Karpas-422 (cell line): Measurements from ENCODE around the gene ALDH8A1. TPM values are rescaled to one million over a fixed set of nuclear protein-coding genes. Genes with fewer than 3 reads are reported as not detected.

ENCODE experiments used
- DNase-seq: peaks from one replicate; pipeline ENCODE4 v3.0.0-alpha.2; 2015
- H2AFZ ChIP-seq: fragments of 200-600 bp; sonication (generic); 2 replicates; pipeline ENCODE4 v1.6.1; 2014; ENCODE audit warnings: antibody characterized with exemption, low read length, mixed read lengths
- H3K27ac ChIP-seq: fragments of 200-600 bp; sonication (generic); 2 replicates; pipeline ENCODE4 v1.5.1; 2014; ENCODE audit warnings: mild to moderate bottlenecking, low read length, moderate library complexity
- H3K27me3 ChIP-seq: fragments of 200-600 bp; sonication (generic); 2 replicates; pipeline ENCODE4 v1.6.1; 2014; ENCODE audit warnings: low read length, mixed read lengths
- H3K36me3 ChIP-seq: fragments of 200-600 bp; sonication (generic); 2 replicates; pipeline ENCODE4 v1.6.1; 2014; ENCODE audit warnings: low read length, mixed read lengths; ENCODE audit not compliant: insufficient read depth
- H3K4me1 ChIP-seq: fragments of 200-600 bp; sonication (generic); 2 replicates; pipeline ENCODE4 v1.6.1; 2014; ENCODE audit warnings: mild to moderate bottlenecking, low read length, mixed read lengths
- H3K4me2 ChIP-seq: fragments of 200-600 bp; sonication (generic); 2 replicates; pipeline ENCODE4 v1.6.1; 2014; ENCODE audit warnings: low read length, low read depth, mild to moderate bottlenecking; ENCODE audit not compliant: poor library complexity, severe bottlenecking
- H3K4me3 ChIP-seq: fragments of 200-600 bp; sonication (generic); 2 replicates; pipeline ENCODE4 v1.5.1; 2014; ENCODE audit warnings: mild to moderate bottlenecking, antibody characterized with exemption, low read length, mixed read lengths
- H3K79me2 ChIP-seq: fragments of 200-600 bp; sonication (generic); 2 replicates; pipeline ENCODE4 v1.6.1; 2014; ENCODE audit warnings: mild to moderate bottlenecking, low read length, mixed read lengths
- H3K9ac ChIP-seq: fragments of 200-600 bp; sonication (generic); 2 replicates; pipeline ENCODE4 v1.6.0; 2014; ENCODE audit warnings: low read length
- H3K9me2 ChIP-seq: fragments of 200-600 bp; sonication (generic), shearing (Covaris generic); replicated peaks from 2 replicates; pipeline ENCODE4 v1.6.0; 2014; ENCODE audit warnings: mild to moderate bottlenecking, low read length, moderate library complexity; ENCODE audit not compliant: insufficient read depth
- H3K9me3 ChIP-seq: fragments of 300-700, 200-600 bp; sonication (generic); 2 replicates; pipeline ENCODE4 v1.6.1; 2014; ENCODE audit warnings: low read length, mixed read lengths
- H4K20me1 ChIP-seq: fragments of 200-600 bp; sonication (generic); 2 replicates; pipeline ENCODE4 v1.6.1; 2014; ENCODE audit warnings: mild to moderate bottlenecking, antibody characterized with exemption, low read length, low read depth; ENCODE audit not compliant: insufficient read depth
- total RNA-seq: library from RNA; depleted of rRNA; stranded (reverse); fragments of >200 nt; shearing (Covaris generic); gene quantifications from 2 replicates; pipeline ENCODE4 v1.2.3, GENCODE V29; 2014; ENCODE audit warnings: low replicate concordance

ALDH8A1 gene
- total RNA-seq, 1 experiment from 2014 or later, result not detected

DNA sequence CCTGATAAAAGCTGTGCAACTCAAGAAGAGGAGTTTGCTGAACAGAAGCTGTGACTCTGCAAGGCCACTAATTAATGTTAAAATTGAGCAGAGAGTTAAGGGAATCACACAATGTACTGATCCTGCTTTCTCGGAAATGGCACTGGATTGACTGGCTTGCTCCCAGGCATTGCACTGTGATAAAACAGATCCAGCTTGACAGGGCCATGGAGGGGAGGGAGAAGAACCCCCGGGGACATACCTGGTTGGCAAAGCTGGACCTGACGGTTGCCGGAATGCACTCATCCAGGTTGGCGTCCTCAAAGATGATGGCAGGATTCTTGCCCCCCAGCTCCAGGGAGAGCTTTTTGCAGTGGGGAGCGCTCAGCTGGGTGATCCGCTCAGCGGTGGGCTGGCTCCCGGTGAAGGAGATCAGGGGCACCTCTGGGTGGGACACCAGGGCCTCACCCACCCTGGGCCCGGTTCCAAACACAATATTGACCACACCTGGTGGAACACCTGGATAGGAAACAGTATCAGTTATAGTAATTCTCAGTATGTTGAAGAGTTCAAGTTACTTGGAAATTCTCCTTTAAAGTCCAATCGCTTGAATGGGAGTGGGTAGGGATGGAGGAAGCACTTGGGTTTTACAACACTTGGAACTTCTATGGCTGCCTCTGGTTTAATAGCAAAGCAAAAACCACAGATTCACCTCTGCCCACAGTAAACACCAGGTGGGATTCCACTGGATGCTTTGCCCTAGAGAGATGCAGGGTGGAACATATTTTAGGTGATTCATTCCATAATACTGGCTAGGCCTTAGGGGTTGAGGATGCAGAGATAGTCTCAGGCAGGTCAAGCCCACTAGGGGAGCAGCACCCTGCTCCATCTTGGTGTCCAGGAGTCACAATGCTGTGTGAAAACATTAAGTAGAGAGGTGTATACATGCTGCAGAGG, 17.1 kb downstream of the ALDH8A1 start:
- Histone ChIP-seq H3K79me2 (no peaks in the 10 kb centered on the region), H3K9me3 (no peaks in the 10 kb centered on the region), H3K9me2 (no peaks in the 10 kb centered on the region), H3K36me3 (no peaks in the 10 kb centered on the region), H3K4me1 (no peaks in the 10 kb centered on the region), H3K9ac (no peak overlapping the region), H2AFZ (no peak overlapping the region), H3K27ac (no peak overlapping the region), H3K4me2 (no peak overlapping the region), H3K4me3 (no peak overlapping the region), H3K27me3 (no peaks in the 10 kb centered on the region), H4K20me1 (no peaks in the 10 kb centered on the region)
- DNase-seq, result no peak

DNA sequence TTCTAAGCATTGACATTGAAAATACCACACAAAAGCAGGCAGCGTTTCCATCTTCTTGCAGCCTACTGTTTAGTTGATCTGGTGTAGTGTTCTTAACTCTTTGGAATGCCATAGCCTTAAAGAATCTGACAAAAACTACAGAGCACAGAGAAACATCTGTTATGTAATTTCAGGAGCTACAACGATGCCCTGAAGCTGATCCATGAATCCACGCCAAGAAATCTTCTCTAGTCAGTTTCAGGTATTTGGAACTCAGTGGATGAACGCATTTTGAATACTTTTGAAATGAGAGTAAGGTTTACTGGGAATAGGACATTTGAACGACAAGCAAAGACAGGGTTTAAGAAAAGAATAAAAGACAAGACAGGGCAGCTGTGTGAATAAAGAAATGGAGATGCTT, 17.8 kb downstream of the ALDH8A1 start:
- no peaks in the 10 kb centered on the region for H3K79me2 ChIP-seq
- H3K27me3 ChIP-seq, result no peaks in the 10 kb centered on the region
- H3K4me1 ChIP-seq, result no peaks in the 10 kb centered on the region
- no peak for DNase-seq
- no peak overlapping the region for H3K27ac ChIP-seq
- H3K9me2 ChIP-seq, result no peaks in the 10 kb centered on the region
- no peak overlapping the region for H2AFZ ChIP-seq
- H4K20me1 ChIP-seq, result no peaks in the 10 kb centered on the region
- H3K4me3 ChIP-seq, result no peak overlapping the region
- no peaks in the 10 kb centered on the region for H3K36me3 ChIP-seq
- H3K9ac ChIP-seq, result no peak overlapping the region
- H3K4me2 ChIP-seq, result no peak overlapping the region
- H3K9me3 ChIP-seq, result no peaks in the 10 kb centered on the region

DNA sequence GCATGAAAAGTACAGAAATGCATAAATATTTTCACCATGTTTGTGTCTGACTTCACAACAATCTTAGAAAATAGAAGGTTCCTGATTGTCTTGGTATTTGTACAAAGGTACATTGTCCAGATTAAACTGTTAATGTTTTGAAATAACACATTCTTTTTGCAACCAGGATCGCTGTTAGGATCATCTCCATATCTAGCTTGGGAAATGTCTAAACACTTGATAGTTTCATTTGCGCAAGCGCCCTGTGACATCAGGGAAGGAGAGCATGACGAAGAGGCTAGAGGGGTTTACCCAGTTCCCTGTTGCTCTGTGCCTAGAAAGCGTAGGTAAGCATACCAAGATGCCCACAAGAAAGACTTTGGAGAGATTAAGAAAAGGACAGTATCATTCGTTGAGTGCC, 19.4 kb downstream of the ALDH8A1 start:
- no peaks in the 10 kb centered on the region for H3K9me3 ChIP-seq
- no peaks in the 10 kb centered on the region for H3K4me1 ChIP-seq
- no peaks in the 10 kb centered on the region for H3K27me3 ChIP-seq
- H2AFZ ChIP-seq, result no peak overlapping the region
- H3K4me3 ChIP-seq, result no peak overlapping the region
- H3K9me2 ChIP-seq, result no peaks in the 10 kb centered on the region
- H3K4me2 ChIP-seq, result no peak overlapping the region
- no peak for DNase-seq
- H4K20me1 ChIP-seq, result no peaks in the 10 kb centered on the region
- H3K27ac ChIP-seq, result no peak overlapping the region
- no peaks in the 10 kb centered on the region for H3K36me3 ChIP-seq
- H3K79me2 ChIP-seq, result no peaks in the 10 kb centered on the region
- no peak overlapping the region for H3K9ac ChIP-seq

DNA sequence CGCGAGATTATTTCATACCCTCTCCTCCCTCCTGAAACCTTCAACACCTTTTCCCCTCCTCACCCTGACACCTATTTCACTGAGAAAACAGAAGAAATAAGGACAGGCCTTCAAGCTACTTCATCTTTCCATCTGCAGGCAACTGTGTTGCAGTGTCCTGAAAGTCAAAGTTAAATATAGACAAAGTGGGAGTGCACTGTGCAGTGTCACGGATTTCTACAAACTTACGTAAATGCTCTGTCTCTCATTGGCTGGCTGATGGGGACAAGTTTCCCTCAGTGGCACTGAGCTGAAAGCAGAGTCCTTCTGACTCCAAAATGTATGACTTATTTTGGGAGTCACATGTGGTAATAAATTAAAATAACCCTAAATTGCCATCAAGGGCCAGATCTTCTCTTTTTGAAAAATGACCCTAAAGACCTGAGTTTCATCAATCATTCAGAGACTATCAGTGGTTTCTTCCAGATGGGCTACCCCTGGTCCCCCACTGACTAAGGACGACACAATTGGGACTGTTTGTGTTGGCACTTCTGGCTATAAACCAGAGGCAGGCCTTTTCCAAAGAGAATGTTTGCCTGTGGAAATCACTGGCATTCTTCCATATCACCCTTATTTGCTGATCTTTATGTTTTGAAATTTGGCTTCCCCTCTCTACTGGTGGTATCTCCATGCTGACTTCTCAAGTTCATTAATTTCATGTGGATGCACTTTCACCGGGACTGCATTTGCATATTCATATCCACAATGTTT, 21.6 kb downstream of the ALDH8A1 start:
- no peaks in the 10 kb centered on the region for H3K4me1 ChIP-seq
- DNase-seq, result no peak
- no peaks in the 10 kb centered on the region for H3K79me2 ChIP-seq
- H3K4me3 ChIP-seq, result no peak overlapping the region
- no peaks in the 10 kb centered on the region for H3K27me3 ChIP-seq
- H3K9ac ChIP-seq, result no peak overlapping the region
- no peaks in the 10 kb centered on the region for H3K9me2 ChIP-seq
- no peaks in the 10 kb centered on the region for H4K20me1 ChIP-seq
- H2AFZ ChIP-seq, result no peak overlapping the region
- H3K36me3 ChIP-seq, result no peaks in the 10 kb centered on the region
- no peak overlapping the region for H3K27ac ChIP-seq
- no peaks in the 10 kb centered on the region for H3K9me3 ChIP-seq
- no peak overlapping the region for H3K4me2 ChIP-seq

GRCh38 chr6:134925800-134926199, 24.1 kb downstream of the ALDH8A1 start:
- Histone ChIP-seq H4K20me1 (no peaks in the 10 kb centered on the region), H3K9me3 (no peaks in the 10 kb centered on the region), H3K9ac (no peak overlapping the region), H3K27me3 (no peaks in the 10 kb centered on the region), H3K9me2 (no peaks in the 10 kb centered on the region), H3K4me3 (no peak overlapping the region), H3K4me2 (no peak overlapping the region), H2AFZ (no peak overlapping the region), H3K79me2 (no peaks in the 10 kb centered on the region), H3K36me3 (no peaks in the 10 kb centered on the region), H3K27ac (no peak overlapping the region), H3K4me1 (no peaks in the 10 kb centered on the region)
- DNase-seq, result no peak

DNA sequence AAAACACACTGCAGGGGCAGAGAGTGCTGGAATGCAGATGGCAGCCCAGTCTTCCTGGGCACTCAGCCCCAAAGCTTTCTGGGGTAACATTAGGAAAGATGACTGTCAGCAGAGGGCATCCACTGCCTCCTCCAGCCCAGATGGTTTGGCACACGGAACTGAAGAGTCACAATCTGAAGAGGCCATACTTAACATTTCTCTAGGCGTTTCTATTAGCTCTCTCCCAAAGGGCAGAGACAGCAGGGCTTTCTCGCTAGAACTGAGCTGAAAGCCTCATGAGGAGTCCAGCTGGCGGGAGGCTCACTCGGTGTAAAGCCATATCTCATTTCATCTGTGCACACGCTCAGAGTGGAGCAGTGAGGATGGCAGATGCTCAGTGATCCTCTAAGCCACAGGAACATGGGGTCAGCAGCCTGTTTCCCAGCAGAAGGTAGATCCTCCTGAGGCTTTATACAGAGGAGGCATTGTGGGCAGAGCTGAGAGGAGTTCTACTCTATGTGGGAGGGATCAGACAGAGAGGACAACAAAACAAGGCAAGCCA, 28.1 kb downstream of the ALDH8A1 start:
- Histone ChIP-seq H3K27me3 (no peaks in the 10 kb centered on the region), H3K4me3 (no peak overlapping the region), H4K20me1 (no peaks in the 10 kb centered on the region), H3K36me3 (no peaks in the 10 kb centered on the region), H3K9me3 (no peaks in the 10 kb centered on the region), H3K4me1 (no peaks in the 10 kb centered on the region), H3K27ac (no peak overlapping the region), H3K9ac (no peak overlapping the region), H3K79me2 (no peaks in the 10 kb centered on the region), H3K9me2 (no peaks in the 10 kb centered on the region), H3K4me2 (no peak overlapping the region), H2AFZ (no peak overlapping the region)
- no peak for DNase-seq

DNA sequence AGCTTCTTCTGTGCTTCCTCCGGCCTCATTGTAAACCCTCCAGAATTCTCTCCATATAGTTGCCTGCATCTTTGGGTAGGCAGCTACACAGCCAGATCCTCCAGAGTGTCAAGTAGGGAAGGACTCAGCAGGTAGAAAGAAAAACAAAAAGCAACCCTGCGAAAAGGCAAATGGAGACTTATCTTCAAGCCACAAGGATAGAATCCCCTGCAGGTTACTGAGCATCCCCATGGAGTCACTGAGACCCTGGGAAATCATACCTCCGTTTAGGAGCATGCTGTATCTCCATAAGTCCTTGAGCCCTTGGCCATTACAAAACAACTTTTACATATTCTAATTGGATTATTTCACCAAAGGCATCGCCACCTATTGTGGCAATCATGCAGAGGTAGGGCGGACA, 28.6 kb downstream of the ALDH8A1 start:
- H3K4me1 ChIP-seq, result no peaks in the 10 kb centered on the region
- H3K9ac ChIP-seq, result no peak overlapping the region
- H3K27ac ChIP-seq, result no peak overlapping the region
- H4K20me1 ChIP-seq, result no peaks in the 10 kb centered on the region
- no peaks in the 10 kb centered on the region for H3K36me3 ChIP-seq
- no peaks in the 10 kb centered on the region for H3K9me2 ChIP-seq
- H3K4me2 ChIP-seq, result no peak overlapping the region
- no peak overlapping the region for H2AFZ ChIP-seq
- no peaks in the 10 kb centered on the region for H3K27me3 ChIP-seq
- H3K4me3 ChIP-seq, result no peak overlapping the region
- no peaks in the 10 kb centered on the region for H3K9me3 ChIP-seq
- DNase-seq, result no peak
- no peaks in the 10 kb centered on the region for H3K79me2 ChIP-seq

GRCh38 chr6:134920422-134920821, 29.5 kb downstream of the ALDH8A1 start:
- Histone ChIP-seq H3K9me2 (no peaks in the 10 kb centered on the region), H3K27ac (no peak overlapping the region), H4K20me1 (no peaks in the 10 kb centered on the region), H2AFZ (no peak overlapping the region), H3K79me2 (no peaks in the 10 kb centered on the region), H3K4me3 (no peak overlapping the region), H3K36me3 (no peaks in the 10 kb centered on the region), H3K9me3 (no peaks in the 10 kb centered on the region), H3K9ac (no peak overlapping the region), H3K27me3 (no peaks in the 10 kb centered on the region), H3K4me1 (no peaks in the 10 kb centered on the region), H3K4me2 (no peak overlapping the region)
- DNase-seq, result no peak
